ENCODE measurements around the gene PIGC.

GRCh38 chr1:172488393-172488792, 44.5 kb upstream of the PIGC start:
- TF ChIP-seq POLR2A (IDR thresholded peaks at IDR 0.05; ENCODE audit: extremely low read depth, insufficient read length), result no peak
- no peak for TF ChIP-seq MAX (IDR thresholded peaks at IDR 0.05; ENCODE audit: low read depth, low read length)
- TF ChIP-seq CTCF (IDR thresholded peaks at IDR 0.05; ENCODE audit: low read depth, low read length), result no peak

All from NB4 (cell line).